Measurements from ENCODE around the gene PAM16. TPM values are rescaled to one million over a fixed set of nuclear protein-coding genes. Genes with fewer than 3 reads are reported as not detected.

The PAM16 gene
- total RNA-seq, 1 donor from 2014 or later, result 106 TPM

Other genes with a start within 250 kb of the PAM16 start
- gene ADCY9, start 234.9 kb downstream of the PAM16 start, total RNA-seq, result 9.4 and 9.7 TPM in 2 replicates
- not detected in 2 replicates for gene SRL, start 109.2 kb downstream of the PAM16 start, total RNA-seq
- 48.3 and 49.2 TPM in 2 replicates for gene TFAP4, start 78.3 kb downstream of the PAM16 start, total RNA-seq
- 0.54 TPM in 2 replicates for gene GLIS2, start 35.3 kb downstream of the PAM16 start, total RNA-seq
- gene VASN, start 20.5 kb upstream of the PAM16 start, total RNA-seq, result 0.18 TPM in 1 of 2 replicates, not detected in the other
- gene CORO7, start 65.3 kb upstream of the PAM16 start, total RNA-seq, result 87.9 and 90.8 TPM in 2 replicates
- gene DNAJA3, start 74.5 kb upstream of the PAM16 start, total RNA-seq, result 103 and 107 TPM in 2 replicates
- gene NMRAL1, start 123.3 kb upstream of the PAM16 start, total RNA-seq, result 21.7 and 25.0 TPM in 2 replicates
- 64.7 and 68.4 TPM in 2 replicates for gene HMOX2, start 125.1 kb upstream of the PAM16 start, total RNA-seq
- 61.6 and 62.7 TPM in 2 replicates for gene CDIP1, start 187.5 kb upstream of the PAM16 start, total RNA-seq
- 0.17 TPM in 1 of 2 replicates, not detected in the other for gene C16orf96, start 205.0 kb upstream of the PAM16 start, total RNA-seq

Measured in activated T-helper 1 cell treated with anti-CD3 and anti-CD28 coated beads, Interleukin-12 subunit alpha, Interleukin-12 subunit beta, Interleukin-2, Interleukin-4 antibody, amounts not matched to agents 30 ng/mL and 10 ng/mL and 1 ng/mL, durations not matched to agents 14 hours and 24 hours and 36 hours (primary cell).